WERI-Rb-1 (cell line): ENCODE measurements around the gene KRTAP10-10.
"Not testable (repeated sequence)": the region's sequence is repeated elsewhere in the genome, so short reads cannot be mapped to it uniquely, and the experiment has no call there.

Source experiments
- DNase-seq: peaks from one replicate; pipeline ENCODE4 v3.0.0-alpha.2; 2020
- H3K27ac ChIP-seq: fragments of 250-450 bp; sonication (Bioruptor Pico); 2 replicates; pipeline ENCODE4 v1.5.1; 2020; ENCODE audit warnings: mild to moderate bottlenecking, moderate library complexity
- H3K27me3 ChIP-seq: fragments of 250-450 bp; sonication (Bioruptor Pico); 2 replicates; pipeline ENCODE4 v1.5.1; 2021; ENCODE audit warnings: mild to moderate bottlenecking, low read depth, moderate library complexity; ENCODE audit not compliant: insufficient read depth, severe bottlenecking
- H3K36me3 ChIP-seq: fragments of 250-450 bp; sonication (Bioruptor Pico); 2 replicates; pipeline ENCODE4 v1.5.1; 2020; ENCODE audit warnings: mild to moderate bottlenecking, moderate library complexity
- H3K4me3 ChIP-seq: 2 replicates; pipeline ENCODE4 v1.5.1; 2011; ENCODE audit warnings: low read depth, mild to moderate bottlenecking, control low read depth, low read length
- H3K9me3 ChIP-seq: fragments of 250-450 bp; sonication (Bioruptor Pico); 2 replicates; pipeline ENCODE4 v1.5.1; 2021; ENCODE audit warnings: mild to moderate bottlenecking, moderate library complexity; ENCODE audit not compliant: severe bottlenecking
- TF ChIP-seq, protein P1 (sequence below): IDR thresholded peaks from 2 replicates; pipeline ENCODE4 v1.5.1; 2011; ENCODE audit warnings: low read depth, mild to moderate bottlenecking, control low read depth, inconsistent platforms, low read length

KRTAP10-10 gene

GRCh38 chr21:44682580-44683151 is 45.5 kb downstream of the KRTAP10-10 start:
- DNase-seq: no peak

DNA sequence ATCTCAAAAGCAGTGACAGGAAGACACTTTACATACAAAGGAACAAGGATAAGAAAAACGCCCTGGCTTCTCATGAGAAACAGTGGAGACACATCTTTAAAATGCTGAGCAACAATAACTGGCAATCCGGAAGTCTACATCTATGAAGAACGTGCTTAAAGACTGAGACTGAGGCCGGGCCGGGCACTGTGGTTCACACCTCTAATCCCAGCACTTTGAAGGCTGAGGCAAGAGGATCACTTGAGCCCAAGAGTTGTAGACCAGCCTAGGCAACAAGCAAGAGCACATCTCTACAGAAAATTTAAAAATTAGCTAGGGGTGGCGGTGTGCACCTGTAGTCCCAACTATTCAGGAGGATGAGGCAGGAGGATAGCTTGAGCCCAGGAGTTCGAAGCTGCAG is 46.9 kb downstream of the KRTAP10-10 start:
- H3K36me3 ChIP-seq: no peaks in the 10 kb centered on the region
- H3K4me3 ChIP-seq: no peak overlapping the region
- TF ChIP-seq, protein P1, sequence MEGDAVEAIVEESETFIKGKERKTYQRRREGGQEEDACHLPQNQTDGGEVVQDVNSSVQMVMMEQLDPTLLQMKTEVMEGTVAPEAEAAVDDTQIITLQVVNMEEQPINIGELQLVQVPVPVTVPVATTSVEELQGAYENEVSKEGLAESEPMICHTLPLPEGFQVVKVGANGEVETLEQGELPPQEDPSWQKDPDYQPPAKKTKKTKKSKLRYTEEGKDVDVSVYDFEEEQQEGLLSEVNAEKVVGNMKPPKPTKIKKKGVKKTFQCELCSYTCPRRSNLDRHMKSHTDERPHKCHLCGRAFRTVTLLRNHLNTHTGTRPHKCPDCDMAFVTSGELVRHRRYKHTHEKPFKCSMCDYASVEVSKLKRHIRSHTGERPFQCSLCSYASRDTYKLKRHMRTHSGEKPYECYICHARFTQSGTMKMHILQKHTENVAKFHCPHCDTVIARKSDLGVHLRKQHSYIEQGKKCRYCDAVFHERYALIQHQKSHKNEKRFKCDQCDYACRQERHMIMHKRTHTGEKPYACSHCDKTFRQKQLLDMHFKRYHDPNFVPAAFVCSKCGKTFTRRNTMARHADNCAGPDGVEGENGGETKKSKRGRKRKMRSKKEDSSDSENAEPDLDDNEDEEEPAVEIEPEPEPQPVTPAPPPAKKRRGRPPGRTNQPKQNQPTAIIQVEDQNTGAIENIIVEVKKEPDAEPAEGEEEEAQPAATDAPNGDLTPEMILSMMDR: no peak
- no peaks in the 10 kb centered on the region for H3K9me3 ChIP-seq
- H3K27me3 ChIP-seq: no peaks in the 10 kb centered on the region
- H3K27ac ChIP-seq: no peak overlapping the region
- no peak for DNase-seq

More at GRCh38 chr21:44682580-44683151, 45.5 kb downstream of the KRTAP10-10 start:
- H3K9me3 ChIP-seq: peaks cover 3% of the 10 kb centered on the region
- no peaks in the 10 kb centered on the region for H3K27me3 ChIP-seq
- TF ChIP-seq, protein P1: no peak
- H3K4me3 ChIP-seq: no peak overlapping the region
- H3K36me3 ChIP-seq: no peaks in the 10 kb centered on the region
- no peak overlapping the region for H3K27ac ChIP-seq

DNA sequence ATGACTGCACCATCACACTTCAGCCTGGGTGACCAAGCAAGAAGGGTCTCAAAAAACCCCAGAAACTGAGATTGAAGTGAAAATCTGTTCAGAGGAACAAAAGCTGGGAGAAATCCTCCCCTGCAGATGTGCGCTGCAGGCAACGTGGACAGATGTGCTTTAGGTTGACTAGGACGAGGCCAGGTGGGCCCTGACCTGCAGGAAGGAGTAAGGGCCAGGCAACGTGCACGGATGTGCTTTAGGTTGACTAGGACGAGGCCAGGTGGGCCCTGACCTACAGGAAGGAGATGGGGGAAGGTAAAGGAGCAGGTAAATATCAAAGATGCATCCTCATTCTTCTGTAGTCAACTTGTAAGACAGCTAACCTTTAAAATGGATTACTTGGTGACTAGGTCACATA is 47.3 kb downstream of the KRTAP10-10 start:
- Histone ChIP-seq H3K4me3 (no peak overlapping the region), H3K27me3 (no peaks in the 10 kb centered on the region), H3K9me3 (no peaks in the 10 kb centered on the region), H3K36me3 (no peaks in the 10 kb centered on the region), H3K27ac (no peak overlapping the region)
- DNase-seq: no peak
- TF ChIP-seq, protein P1: no peak

DNA sequence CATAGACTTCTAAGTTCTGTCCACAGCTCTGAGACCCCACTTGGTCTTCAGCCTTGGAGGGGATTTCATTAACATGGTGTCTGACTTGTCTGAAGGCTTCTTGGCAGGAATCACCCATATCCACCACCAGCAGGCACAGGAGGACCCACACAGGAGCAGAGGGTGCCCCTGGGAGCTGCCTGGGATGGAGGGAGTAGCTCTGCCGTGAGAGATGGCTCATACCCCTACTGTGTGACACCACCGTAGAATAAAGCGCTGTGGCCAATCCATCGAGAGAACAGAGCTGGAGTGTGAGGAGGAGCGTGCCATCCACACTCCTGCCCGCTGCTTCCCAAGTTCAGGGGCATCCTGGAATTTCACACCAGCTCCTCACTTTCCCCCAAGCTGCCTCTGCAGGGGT is 47.9 kb downstream of the KRTAP10-10 start:
- not testable (repeated sequence) for H3K4me3 ChIP-seq, H3K36me3 ChIP-seq, H3K9me3 ChIP-seq, H3K27ac ChIP-seq, H3K27me3 ChIP-seq, DNase-seq

- H3K27ac ChIP-seq: peak overlapping the region; percentile 37
- no peaks in the 10 kb centered on the region for H3K36me3 ChIP-seq
- no peaks in the 10 kb centered on the region for H3K9me3 ChIP-seq
- DNase-seq: peak; percentile 80
- H3K4me3 ChIP-seq: no peak overlapping the region
- TF ChIP-seq, protein P1: peak; percentile 48
- H3K27me3 ChIP-seq: no peaks in the 10 kb centered on the region
These were observed 49.0 kb downstream of the KRTAP10-10 start for GRCh38 chr21:44686000-44686781.

- no peaks in the 10 kb centered on the region for H3K27me3 ChIP-seq
- H3K4me3 ChIP-seq: no peak overlapping the region
- peak overlapping the region; percentile 37 for H3K27ac ChIP-seq
- no peak for DNase-seq
- H3K9me3 ChIP-seq: peaks cover under 1% of the 10 kb centered on the region
- TF ChIP-seq, protein P1: no peak
- H3K36me3 ChIP-seq: no peaks in the 10 kb centered on the region
These were observed 49.8 kb downstream of the KRTAP10-10 start for GRCh38 chr21:44686843-44687561.
